ENCODE data around the gene LIPE.

Gene LIPE

GRCh38 chr19:42427313-42427712, at the start of gene LIPE:
LIPE (minus strand) TSS chr19:42427388; CDS start chr19:42427149, 239 bp downstream.
- H3K9ac ChIP-seq (ENCODE audit: low read length in 2 of 2) = no peak within 1 kb of the TSS
- no peak within 1 kb of the TSS for H3K27ac ChIP-seq (ENCODE audit: low read length)
- H3K36me3 ChIP-seq (ENCODE audit: control insufficient read depth in 2 of 2, insufficient read depth in 2 of 2, low read length in 2 of 2) = no peaks in the 10 kb centered on the region
- no peaks in the 10 kb centered on the region for H3K9me3 ChIP-seq (ENCODE audit: control insufficient read depth in 2 of 2, low read length in 2 of 2)
- peaks cover 25% of the 10 kb centered on the region for H3K4me1 ChIP-seq (ENCODE audit: control insufficient read depth, insufficient read depth, low read length)
- no peaks in the 10 kb centered on the region for H3K27me3 ChIP-seq (ENCODE audit: control insufficient read depth in 1 of 2, insufficient read depth in 2 of 2, low read length in 2 of 2)
- no peak within 1 kb of the TSS for H3K4me3 ChIP-seq (ENCODE audit: low read length in 2 of 2)

DNA sequence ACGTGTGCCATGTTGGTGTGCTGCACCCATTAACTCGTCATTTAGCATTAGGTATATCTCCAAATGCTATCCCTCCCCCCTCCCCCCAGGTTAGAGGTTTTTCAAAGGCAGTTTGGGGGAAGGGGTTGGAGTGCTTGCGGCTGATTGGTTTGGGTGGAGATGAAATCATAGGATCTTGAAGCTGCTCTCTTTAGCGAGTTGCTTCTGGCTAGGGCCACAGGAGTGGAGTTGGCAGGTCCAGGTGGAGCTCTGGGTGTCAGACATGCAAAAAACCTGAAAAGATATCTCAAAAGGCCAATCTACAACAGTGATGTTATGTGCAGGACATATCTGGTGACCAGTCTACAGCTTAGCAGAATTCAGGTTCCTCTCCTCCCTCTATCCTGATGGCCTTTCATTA, 48.2 kb upstream of the LIPE start:
- Histone ChIP-seq H3K9me3 (ENCODE audit: control insufficient read depth in 2 of 2, low read length in 2 of 2) (no peaks in the 10 kb centered on the region), H3K4me3 (ENCODE audit: low read length in 2 of 2) (no peak overlapping the region), H3K36me3 (ENCODE audit: control insufficient read depth in 2 of 2, insufficient read depth in 2 of 2, low read length in 2 of 2) (no peaks in the 10 kb centered on the region), H3K27ac (ENCODE audit: low read length) (no peak overlapping the region), H3K27me3 (ENCODE audit: control insufficient read depth in 1 of 2, insufficient read depth in 2 of 2, low read length in 2 of 2) (no peaks in the 10 kb centered on the region), H3K4me1 (ENCODE audit: control insufficient read depth, insufficient read depth, low read length) (no peaks in the 10 kb centered on the region), H3K9ac (ENCODE audit: low read length in 2 of 2) (no peak overlapping the region)

DNA sequence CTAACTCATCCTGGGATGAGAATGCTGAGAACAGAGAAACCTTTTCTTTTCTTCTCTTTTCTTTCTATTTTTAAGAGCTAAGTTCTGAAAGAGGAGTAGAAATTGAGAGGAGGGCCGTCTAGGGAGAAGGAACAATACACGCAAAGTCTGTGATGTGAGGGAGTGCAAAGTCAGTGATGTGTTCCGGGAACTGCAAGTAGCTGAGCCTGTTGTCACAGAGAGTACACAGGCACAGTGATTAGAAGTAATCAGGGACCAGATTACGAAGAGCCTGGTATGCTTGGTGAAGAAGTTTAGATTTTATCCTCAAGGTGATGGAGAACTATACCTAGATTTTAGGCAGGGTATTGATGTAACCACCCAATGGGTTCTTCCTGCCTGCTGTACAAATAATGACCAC, 47.6 kb upstream of the LIPE start:
- no peaks in the 10 kb centered on the region for H3K36me3 ChIP-seq (ENCODE audit: control insufficient read depth in 2 of 2, insufficient read depth in 2 of 2, low read length in 2 of 2)
- no peak overlapping the region for H3K4me3 ChIP-seq (ENCODE audit: low read length in 2 of 2)
- no peak overlapping the region for H3K9ac ChIP-seq (ENCODE audit: low read length in 2 of 2)
- no peaks in the 10 kb centered on the region for H3K27me3 ChIP-seq (ENCODE audit: control insufficient read depth in 1 of 2, insufficient read depth in 2 of 2, low read length in 2 of 2)
- H3K4me1 ChIP-seq (ENCODE audit: control insufficient read depth, insufficient read depth, low read length) = no peaks in the 10 kb centered on the region
- H3K27ac ChIP-seq (ENCODE audit: low read length) = no peak overlapping the region
- H3K9me3 ChIP-seq (ENCODE audit: control insufficient read depth in 2 of 2, low read length in 2 of 2) = no peaks in the 10 kb centered on the region

DNA sequence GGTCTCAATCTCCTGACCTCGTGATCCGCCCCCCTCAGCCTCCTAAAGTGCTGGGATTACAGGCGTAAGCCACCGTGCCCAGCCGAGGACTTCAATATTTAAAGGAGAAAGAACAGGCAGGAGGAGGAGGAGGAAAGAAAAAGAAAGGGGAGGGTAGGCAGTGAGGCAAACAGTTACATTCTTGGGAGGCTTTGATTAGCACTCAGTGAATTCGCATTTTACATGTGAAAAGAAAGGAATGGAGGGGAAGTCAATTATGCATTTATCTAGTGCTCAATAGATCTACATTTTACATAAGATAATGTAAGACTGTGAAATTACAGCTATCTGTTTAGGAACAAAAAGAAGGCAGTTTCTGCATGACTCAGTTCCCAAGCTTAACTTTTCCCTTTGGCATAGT, 46.5 kb upstream of the LIPE start:
- H3K27me3 ChIP-seq (ENCODE audit: control insufficient read depth in 1 of 2, insufficient read depth in 2 of 2, low read length in 2 of 2) = no peaks in the 10 kb centered on the region
- no peaks in the 10 kb centered on the region for H3K36me3 ChIP-seq (ENCODE audit: control insufficient read depth in 2 of 2, insufficient read depth in 2 of 2, low read length in 2 of 2)
- H3K4me3 ChIP-seq (ENCODE audit: low read length in 2 of 2) = no peak overlapping the region
- no peaks in the 10 kb centered on the region for H3K9me3 ChIP-seq (ENCODE audit: control insufficient read depth in 2 of 2, low read length in 2 of 2)
- no peak overlapping the region for H3K27ac ChIP-seq (ENCODE audit: low read length)
- H3K4me1 ChIP-seq (ENCODE audit: control insufficient read depth, insufficient read depth, low read length) = no peaks in the 10 kb centered on the region
- no peak overlapping the region for H3K9ac ChIP-seq (ENCODE audit: low read length in 2 of 2)

DNA sequence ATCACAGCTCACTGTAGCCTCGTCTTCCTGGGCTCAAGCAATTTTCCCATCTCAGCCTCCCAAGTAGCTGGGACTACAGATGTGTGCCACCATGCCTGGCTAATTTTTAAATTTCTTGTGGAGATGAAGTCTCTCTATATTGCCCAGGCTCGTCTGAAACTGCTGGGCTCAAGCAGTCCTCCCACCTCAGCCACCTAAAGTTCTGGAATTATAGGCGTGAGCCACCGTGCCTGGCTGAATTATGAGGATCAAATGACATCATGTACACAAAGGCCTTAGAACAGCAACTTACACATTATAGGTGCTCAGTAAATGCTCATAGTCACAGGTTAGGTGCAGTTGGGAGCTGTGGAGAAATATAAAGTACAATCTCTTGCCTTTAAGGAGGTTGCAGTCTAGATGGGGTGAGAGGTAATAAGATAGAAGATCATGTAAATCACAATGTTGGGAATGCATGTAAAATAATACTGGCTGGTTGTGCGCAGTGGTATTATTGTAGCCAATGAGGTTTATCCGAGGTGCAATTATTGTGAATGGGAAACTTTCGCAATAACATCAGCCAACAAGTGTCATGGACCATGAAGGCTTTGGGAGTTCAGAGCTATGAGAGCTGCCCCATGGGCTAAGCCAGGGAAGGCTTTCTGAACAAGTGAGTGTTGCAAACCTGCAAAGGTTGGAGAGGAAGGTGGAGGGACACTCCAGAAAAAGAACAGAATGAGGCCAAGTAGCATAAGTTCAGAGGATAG, 45.4 kb upstream of the LIPE start:
- Histone ChIP-seq H3K4me3 (ENCODE audit: low read length in 2 of 2) (no peak overlapping the region), H3K27me3 (ENCODE audit: control insufficient read depth in 1 of 2, insufficient read depth in 2 of 2, low read length in 2 of 2) (no peaks in the 10 kb centered on the region), H3K27ac (ENCODE audit: low read length) (no peak overlapping the region), H3K4me1 (ENCODE audit: control insufficient read depth, insufficient read depth, low read length) (no peaks in the 10 kb centered on the region), H3K9me3 (ENCODE audit: control insufficient read depth in 2 of 2, low read length in 2 of 2) (no peaks in the 10 kb centered on the region), H3K9ac (ENCODE audit: low read length in 2 of 2) (no peak overlapping the region), H3K36me3 (ENCODE audit: control insufficient read depth in 2 of 2, insufficient read depth in 2 of 2, low read length in 2 of 2) (no peaks in the 10 kb centered on the region)

- H3K4me1 ChIP-seq (ENCODE audit: control insufficient read depth, insufficient read depth, low read length) = no peaks in the 10 kb centered on the region
- H3K36me3 ChIP-seq (ENCODE audit: control insufficient read depth in 2 of 2, insufficient read depth in 2 of 2, low read length in 2 of 2) = no peaks in the 10 kb centered on the region
- H3K27me3 ChIP-seq (ENCODE audit: control insufficient read depth in 1 of 2, insufficient read depth in 2 of 2, low read length in 2 of 2) = no peaks in the 10 kb centered on the region
- no peak overlapping the region for H3K4me3 ChIP-seq (ENCODE audit: low read length in 2 of 2)
- H3K9me3 ChIP-seq (ENCODE audit: control insufficient read depth in 2 of 2, low read length in 2 of 2) = no peaks in the 10 kb centered on the region
- H3K9ac ChIP-seq (ENCODE audit: low read length in 2 of 2) = no peak overlapping the region
- no peak overlapping the region for H3K27ac ChIP-seq (ENCODE audit: low read length)
These were observed 44.5 kb upstream of the LIPE start for GRCh38 chr19:42471554-42472249.

- Histone ChIP-seq H3K27ac (ENCODE audit: low read length) (no peak overlapping the region), H3K9me3 (ENCODE audit: control insufficient read depth in 2 of 2, low read length in 2 of 2) (no peaks in the 10 kb centered on the region), H3K4me3 (ENCODE audit: low read length in 2 of 2) (no peak overlapping the region), H3K9ac (ENCODE audit: low read length in 2 of 2) (no peak overlapping the region), H3K36me3 (ENCODE audit: control insufficient read depth in 2 of 2, insufficient read depth in 2 of 2, low read length in 2 of 2) (no peaks in the 10 kb centered on the region), H3K27me3 (ENCODE audit: control insufficient read depth in 1 of 2, insufficient read depth in 2 of 2, low read length in 2 of 2) (no peaks in the 10 kb centered on the region), H3K4me1 (ENCODE audit: control insufficient read depth, insufficient read depth, low read length) (no peaks in the 10 kb centered on the region)
These were observed 42.4 kb upstream of the LIPE start for GRCh38 chr19:42469311-42470235.

- Histone ChIP-seq H3K27me3 (ENCODE audit: control insufficient read depth in 1 of 2, insufficient read depth in 2 of 2, low read length in 2 of 2) (no peaks in the 10 kb centered on the region), H3K36me3 (ENCODE audit: control insufficient read depth in 2 of 2, insufficient read depth in 2 of 2, low read length in 2 of 2) (no peaks in the 10 kb centered on the region), H3K4me1 (ENCODE audit: control insufficient read depth, insufficient read depth, low read length) (no peaks in the 10 kb centered on the region), H3K27ac (ENCODE audit: low read length) (no peak overlapping the region), H3K9ac (ENCODE audit: low read length in 2 of 2) (no peak overlapping the region), H3K9me3 (ENCODE audit: control insufficient read depth in 2 of 2, low read length in 2 of 2) (no peaks in the 10 kb centered on the region), H3K4me3 (ENCODE audit: low read length in 2 of 2) (no peak overlapping the region)
These were observed 41.1 kb upstream of the LIPE start for GRCh38 chr19:42468273-42468796.

GRCh38 chr19:42467183-42467760, 40.1 kb upstream of the LIPE start:
- Histone ChIP-seq H3K4me1 (ENCODE audit: control insufficient read depth, insufficient read depth, low read length) (no peaks in the 10 kb centered on the region), H3K4me3 (ENCODE audit: low read length in 2 of 2) (no peak overlapping the region), H3K9ac (ENCODE audit: low read length in 2 of 2) (no peak overlapping the region), H3K9me3 (ENCODE audit: control insufficient read depth in 2 of 2, low read length in 2 of 2) (no peaks in the 10 kb centered on the region), H3K27ac (ENCODE audit: low read length) (no peak overlapping the region), H3K36me3 (ENCODE audit: control insufficient read depth in 2 of 2, insufficient read depth in 2 of 2, low read length in 2 of 2) (no peaks in the 10 kb centered on the region), H3K27me3 (ENCODE audit: control insufficient read depth in 1 of 2, insufficient read depth in 2 of 2, low read length in 2 of 2) (no peaks in the 10 kb centered on the region)

- no peak overlapping the region for H3K27ac ChIP-seq (ENCODE audit: low read length)
- H3K4me3 ChIP-seq (ENCODE audit: low read length in 2 of 2) = no peak overlapping the region
These were observed 39.5 kb upstream of the LIPE start for GRCh38 chr19:42466521-42467182.

More at GRCh38 chr19:42466521-42467182, 39.5 kb upstream of the LIPE start:
- Histone ChIP-seq H3K27me3 (ENCODE audit: control insufficient read depth in 1 of 2, insufficient read depth in 2 of 2, low read length in 2 of 2) (no peaks in the 10 kb centered on the region), H3K4me1 (ENCODE audit: control insufficient read depth, insufficient read depth, low read length) (no peaks in the 10 kb centered on the region), H3K9ac (ENCODE audit: low read length in 2 of 2) (no peak overlapping the region), H3K9me3 (ENCODE audit: control insufficient read depth in 2 of 2, low read length in 2 of 2) (no peaks in the 10 kb centered on the region), H3K36me3 (ENCODE audit: control insufficient read depth in 2 of 2, insufficient read depth in 2 of 2, low read length in 2 of 2) (no peaks in the 10 kb centered on the region)

All from stomach smooth muscle (tissue), 2 donors.